MM.1S (cell line): ENCODE measurements around the gene MRPL37.

ENCODE experiments used
- EZH2 ChIP-seq: fragments of 300-600 bp; sonication (generic); optimal IDR thresholded peaks from 2 replicates; pipeline ENCODE3; 2017; ENCODE audit warnings: low read depth, mild to moderate bottlenecking, antibody characterized with exemption, low read length, mixed read lengths
- EZH2phosphoT487 ChIP-seq: fragments of 300-600 bp; sonication (generic); IDR thresholded peaks from 2 replicates; pipeline ENCODE4 v1.6.1; 2018; ENCODE audit warnings: antibody characterized with exemption, low read length
- TF ChIP-seq, protein P1 (sequence below): fragments of 300-600 bp; sonication (generic); IDR thresholded peaks from 2 replicates; pipeline ENCODE4 v1.5.1; 2016; ENCODE audit warnings: antibody characterized with exemption, low read length, mixed read lengths

DNA sequence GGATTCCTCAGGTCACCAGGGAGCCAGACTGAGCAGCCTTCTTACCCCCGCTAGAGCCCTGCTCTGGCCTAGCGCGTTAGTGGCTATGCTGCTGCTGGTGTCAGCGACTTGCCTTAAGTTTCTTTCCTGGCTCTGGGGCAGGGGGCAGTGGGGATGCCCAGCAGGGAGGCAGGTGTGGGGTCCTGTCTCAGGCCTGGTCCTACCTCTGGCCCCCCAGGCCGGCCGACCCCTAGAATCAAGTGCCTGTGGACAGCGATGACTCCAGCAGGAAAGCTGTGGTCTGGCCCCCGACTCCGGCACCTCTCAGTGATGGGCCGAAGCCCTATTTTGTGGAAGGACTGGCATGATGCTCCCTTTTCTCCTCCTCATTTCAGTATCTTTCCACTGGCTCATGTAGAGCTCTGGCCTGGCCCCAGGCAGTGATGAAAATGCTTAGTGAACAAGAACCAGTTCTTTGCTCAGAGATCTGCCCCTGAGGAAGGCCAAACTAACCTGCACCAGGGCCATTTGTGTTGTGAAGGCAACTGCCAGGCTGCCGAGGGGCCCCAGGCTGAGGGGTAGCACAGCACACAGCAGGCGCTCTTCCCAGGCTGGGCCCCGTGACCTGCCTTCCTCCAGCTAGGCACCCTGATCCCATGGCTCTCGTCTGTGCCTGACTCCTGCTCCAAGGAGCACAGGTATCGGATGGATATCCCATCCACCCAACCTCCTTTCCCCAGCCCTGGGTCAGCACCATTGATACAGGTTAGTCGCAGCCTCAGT lies 23.7 kb downstream of the MRPL37 start:
- TF ChIP-seq, protein P1, sequence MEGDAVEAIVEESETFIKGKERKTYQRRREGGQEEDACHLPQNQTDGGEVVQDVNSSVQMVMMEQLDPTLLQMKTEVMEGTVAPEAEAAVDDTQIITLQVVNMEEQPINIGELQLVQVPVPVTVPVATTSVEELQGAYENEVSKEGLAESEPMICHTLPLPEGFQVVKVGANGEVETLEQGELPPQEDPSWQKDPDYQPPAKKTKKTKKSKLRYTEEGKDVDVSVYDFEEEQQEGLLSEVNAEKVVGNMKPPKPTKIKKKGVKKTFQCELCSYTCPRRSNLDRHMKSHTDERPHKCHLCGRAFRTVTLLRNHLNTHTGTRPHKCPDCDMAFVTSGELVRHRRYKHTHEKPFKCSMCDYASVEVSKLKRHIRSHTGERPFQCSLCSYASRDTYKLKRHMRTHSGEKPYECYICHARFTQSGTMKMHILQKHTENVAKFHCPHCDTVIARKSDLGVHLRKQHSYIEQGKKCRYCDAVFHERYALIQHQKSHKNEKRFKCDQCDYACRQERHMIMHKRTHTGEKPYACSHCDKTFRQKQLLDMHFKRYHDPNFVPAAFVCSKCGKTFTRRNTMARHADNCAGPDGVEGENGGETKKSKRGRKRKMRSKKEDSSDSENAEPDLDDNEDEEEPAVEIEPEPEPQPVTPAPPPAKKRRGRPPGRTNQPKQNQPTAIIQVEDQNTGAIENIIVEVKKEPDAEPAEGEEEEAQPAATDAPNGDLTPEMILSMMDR: no peak
- TF ChIP-seq EZH2 (no peak), EZH2phosphoT487 (no peak)
